ENCODE data around the gene PIGT.
"Not testable (repeated sequence)": the region's sequence is repeated elsewhere in the genome, so short reads cannot be mapped to it uniquely, and the experiment has no call there.

Gene PIGT

DNA sequence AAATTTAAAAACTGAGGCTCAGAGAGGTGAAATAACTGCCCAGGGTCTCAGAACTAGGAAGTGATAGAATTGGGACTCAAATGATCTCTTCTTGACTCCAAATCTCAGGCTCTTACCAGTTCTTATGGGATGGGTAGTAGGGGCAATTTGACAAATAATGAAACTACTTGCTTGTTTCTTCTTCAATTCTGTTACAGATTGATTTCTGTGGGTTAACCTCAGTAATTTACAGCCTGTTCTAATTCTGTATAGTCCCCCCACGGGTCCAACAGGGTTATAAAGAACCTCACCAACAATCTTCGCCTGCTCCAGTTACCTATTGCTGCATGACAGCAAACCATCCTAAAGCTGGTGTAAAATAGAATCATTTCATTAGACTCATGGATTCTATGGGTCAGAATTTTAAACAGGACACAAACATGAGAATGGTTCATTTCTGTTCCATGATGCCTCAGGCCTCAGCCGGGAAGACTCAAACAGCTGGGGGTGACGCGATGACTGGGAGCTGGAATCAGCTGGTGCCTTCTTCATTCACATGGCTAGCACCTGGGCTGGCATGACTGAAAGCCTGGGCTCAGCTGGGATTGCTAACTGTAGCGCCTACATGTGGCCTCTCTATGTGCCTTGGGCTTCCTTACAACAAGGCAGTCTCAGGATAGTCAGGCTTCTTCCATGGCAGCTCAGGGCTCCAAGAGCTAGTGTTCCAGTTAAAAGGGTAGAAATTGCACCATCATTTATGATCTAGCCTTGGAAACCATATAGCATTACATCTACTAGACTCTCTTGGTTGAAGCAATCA is 47.0 kb downstream of the PIGT start:
- no peak for DNase-seq (ENCODE audit: low read depth in 2 of 2)

DNA sequence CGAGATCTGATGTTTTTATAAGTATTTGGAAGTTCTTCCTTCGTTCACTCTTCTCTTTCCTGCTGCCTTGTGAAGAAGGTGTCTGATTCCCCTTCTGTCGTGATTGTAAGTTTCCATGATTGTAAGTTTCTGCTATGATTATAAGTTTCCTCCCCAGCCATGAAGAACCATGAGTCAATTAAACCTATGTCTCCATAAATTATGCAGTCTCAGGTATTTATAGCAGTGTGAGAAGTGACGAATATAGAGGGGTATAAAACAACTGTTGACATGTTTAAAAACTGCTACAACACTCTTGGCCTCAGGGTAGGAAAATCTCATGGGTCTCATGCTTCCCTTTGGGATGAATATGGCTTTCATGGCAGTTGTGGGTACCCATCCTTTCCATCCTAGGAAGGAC is 47.8 kb downstream of the PIGT start:
- no peak for DNase-seq (ENCODE audit: low read depth in 2 of 2)

DNA sequence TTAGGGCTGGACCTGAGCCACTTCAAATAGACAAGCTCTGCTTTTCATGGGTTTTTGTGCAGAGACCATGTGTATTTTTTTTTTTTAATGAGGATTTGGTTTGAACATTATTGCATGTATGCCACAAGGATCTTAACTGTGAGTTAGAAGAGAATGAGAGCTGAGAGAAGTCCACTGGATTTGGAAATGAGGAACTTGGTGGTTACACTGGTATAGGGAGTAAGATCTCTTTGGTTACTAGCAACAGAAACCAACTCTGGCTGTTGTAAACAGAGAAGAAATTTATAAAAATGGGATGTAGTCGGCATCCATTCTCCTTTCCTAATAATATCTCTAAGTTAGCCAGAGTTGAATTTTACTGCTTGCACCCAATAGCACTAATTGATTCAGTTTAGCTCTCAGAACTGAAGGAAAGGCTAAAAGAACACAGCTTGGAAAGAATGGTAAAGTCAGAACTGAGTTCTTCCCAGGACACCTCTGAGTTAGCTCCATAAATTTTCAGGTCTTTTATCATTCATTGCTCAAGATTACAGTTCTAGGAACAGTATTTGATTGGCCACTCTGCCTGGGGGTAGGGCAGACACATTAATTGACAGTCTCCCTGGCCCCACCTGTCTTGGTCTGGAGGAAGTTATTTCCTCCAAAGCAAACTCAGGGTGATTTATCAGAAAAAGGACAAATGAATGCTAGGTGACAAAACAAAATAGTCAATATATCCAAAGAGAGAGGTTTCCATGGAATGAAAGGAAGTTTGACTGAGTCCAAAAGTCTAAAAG is 49.7 kb downstream of the PIGT start:
- no peak for DNase-seq (ENCODE audit: low read depth in 2 of 2)

DNA sequence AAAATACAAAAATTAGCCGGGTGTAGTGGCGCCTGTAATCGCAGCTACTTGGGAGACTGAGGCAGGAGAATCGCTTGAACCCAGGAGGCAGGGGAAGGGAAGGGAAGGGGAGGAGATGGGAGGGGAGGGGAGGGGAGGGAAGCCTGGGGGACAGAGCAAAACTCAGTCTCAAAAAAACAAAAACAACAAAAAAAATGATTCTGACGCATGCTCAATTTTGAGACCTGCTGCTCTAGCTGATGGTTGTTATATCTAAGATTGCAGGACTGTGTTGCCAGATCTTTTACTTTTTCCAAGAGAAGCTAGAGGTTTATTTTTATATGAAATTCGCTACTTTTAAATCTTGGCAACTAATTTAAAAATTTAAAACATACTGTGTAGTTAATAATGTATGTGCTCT is 51.2 kb downstream of the PIGT start:
- DNase-seq (ENCODE audit: low read depth in 2 of 2): no peak

DNA sequence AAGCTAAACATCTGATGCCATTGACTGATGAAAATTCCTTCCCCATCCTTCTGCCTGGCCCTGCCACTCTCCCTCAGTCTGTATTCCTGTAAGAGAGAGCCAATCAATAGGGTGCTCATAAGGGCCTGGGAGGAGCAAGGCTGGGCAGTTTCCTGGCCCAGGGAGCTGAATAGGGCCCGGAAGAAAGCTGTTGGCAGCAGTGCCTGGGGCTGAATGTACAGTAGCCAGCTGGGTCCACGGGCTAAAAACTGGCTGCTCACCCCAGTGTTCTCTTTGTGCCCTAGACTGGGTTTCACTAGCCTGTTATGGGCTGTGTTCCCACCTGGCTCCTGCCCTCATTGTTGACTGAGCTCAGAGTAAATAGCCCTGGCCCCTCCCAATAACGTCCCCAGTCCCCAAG is 51.9 kb downstream of the PIGT start:
- no peak for DNase-seq (ENCODE audit: low read depth in 2 of 2)

DNA sequence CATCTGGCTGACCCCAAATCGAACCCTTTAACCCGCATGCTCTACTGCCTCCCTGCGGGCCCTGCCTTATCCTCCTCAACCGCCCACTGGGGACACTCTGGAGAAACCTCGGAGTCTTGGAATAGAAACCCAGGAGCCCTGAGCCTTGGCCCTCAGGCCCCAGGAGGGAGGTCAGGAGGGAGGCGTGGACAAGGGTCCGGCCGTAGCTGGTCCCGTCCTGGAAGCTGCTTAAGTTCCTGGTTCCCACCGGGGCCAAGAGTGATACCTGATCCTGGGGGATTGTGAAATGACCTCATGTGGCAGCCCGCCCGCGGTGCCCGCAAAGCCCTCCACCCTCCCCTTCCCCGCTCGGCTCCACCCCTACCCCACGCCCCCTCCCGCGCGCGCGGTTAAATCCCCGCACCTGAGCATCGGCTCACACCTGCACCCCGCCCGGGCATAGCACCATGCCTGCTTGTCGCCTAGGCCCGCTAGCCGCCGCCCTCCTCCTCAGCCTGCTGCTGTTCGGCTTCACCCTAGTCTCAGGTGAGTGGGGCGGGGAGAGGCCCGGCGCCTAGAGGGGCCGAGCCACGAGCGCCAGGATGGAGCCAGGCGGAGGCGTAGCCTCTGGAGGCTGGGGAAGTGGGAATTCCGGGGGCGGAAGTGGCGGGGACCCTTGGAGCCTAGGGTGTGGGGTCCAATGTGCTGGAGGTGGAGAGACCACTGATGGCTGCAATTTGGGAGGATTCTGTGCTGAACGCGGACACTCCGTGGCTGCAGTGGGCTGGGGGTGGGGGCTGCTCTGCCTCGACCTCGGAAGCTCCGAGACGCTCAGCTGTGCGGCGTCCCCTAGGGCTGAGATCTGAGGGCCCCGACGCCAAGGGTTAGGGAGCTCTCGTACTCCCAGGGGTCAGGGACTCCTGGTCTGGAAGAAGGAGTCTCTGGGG is 53.7 kb downstream of the PIGT start, which contains the start of gene WFDC2:
Gene WFDC2 (plus strand): TSS at position 418 of the 926 bp plus-strand sequence. CDS start 29 bp downstream, at position 447.
- no peak for DNase-seq (ENCODE audit: low read depth in 2 of 2)

DNA sequence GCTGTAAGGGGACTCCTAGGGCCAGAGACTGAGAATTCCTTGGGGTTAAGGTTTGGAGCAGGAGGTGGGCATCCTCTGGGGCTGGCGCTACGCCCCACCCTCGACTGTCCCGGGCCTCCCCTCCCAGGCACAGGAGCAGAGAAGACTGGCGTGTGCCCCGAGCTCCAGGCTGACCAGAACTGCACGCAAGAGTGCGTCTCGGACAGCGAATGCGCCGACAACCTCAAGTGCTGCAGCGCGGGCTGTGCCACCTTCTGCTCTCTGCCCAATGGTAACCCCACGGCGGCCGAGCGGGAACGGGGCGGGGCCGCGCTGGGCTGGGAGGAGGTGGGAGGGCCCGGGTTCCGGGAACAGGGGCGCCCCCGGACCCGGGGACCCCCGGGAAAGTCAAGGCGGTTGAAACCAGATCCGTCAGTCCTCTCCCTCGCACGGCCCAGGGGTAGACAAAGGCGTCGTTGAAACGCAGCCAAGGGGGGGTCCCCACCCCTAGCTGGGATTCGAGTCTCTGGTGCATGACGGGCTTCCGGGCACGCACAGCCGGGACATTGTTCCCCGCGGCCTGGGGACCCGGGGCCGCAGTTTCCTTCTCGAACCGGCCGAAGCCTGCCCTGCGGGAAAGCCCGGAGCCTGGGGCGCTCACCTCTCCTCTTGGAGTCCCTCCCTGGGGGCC is 54.5 kb downstream of the PIGT start:
- no peak for DNase-seq (ENCODE audit: low read depth in 2 of 2)

DNA sequence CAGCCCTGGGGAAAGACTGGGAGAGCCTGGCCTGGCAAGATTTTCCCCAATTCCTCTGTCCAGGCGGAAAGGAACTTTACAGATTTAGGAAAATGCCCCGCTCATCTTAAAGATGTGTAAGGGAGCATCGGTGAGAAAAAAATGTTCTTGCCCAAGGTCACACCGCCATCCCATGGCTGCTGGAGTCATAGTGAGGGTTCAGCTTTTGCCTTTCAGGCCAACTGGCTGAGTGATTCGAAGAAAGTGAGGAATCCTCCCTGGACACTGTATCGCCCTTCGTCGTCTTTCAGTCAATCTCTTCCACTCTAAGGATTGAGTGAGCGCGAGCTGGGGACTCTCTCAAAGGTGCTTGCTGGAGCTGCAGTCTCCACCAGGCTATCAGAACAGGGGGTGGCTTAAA is 55.0 kb downstream of the PIGT start:
- DNase-seq (ENCODE audit: low read depth in 2 of 2): no peak

DNA sequence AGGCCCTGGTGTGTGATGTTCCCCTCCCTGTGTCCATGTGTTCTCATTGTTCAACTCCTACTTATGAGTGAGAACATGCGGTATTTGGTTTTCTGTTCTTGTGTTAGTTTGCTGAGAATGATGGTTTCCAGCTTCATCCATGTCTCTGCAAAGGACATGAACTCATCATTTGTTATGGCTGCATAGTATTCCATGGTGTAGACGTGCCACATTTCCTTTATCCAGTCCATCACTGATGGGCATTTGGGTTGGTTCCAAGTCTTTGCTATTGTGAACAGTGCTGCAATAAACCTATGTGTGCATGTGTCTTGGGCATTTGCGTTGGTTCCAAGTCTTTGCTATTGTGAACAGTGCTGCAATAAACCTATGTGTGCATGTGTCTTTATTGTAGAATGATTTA is 56.3 kb downstream of the PIGT start:
- not testable (repeated sequence) for DNase-seq (ENCODE audit: low read depth in 2 of 2)
